Lung (tissue), 13 donors: Measurements from ENCODE around the gene LRSAM1. TPM values are rescaled to one million over a fixed set of nuclear protein-coding genes. Genes with fewer than 3 reads are reported as not detected.

Source experiments
- ATAC-seq: fragments of 200-7000 bp; cut with Tn5 transposase; one replicate; pipeline ENCODE4 v1.9.1; 2020; ENCODE audit warnings: moderate number of reproducible peaks; ENCODE audit not compliant: insufficient read depth, low FRiP score
- DNase-seq, 3 donors: peaks; one replicate each; pipeline ENCODE4 v3.0.0-alpha.2; 2013 to 2017
- H3K27ac ChIP-seq, 2 donors: one replicate each; pipeline ENCODE4 v1.5.1; 2013; ENCODE audit warnings: mild to moderate bottlenecking in 2 of 2, moderate library complexity in 2 of 2, control low read depth in 1 of 2, inconsistent platforms in 1 of 2, low read depth in 1 of 2, low read length in 1 of 2
- H3K27me3 ChIP-seq, 3 donors: one replicate each; pipeline ENCODE4 v1.5.1; 2013; ENCODE audit warnings: low read length in 2 of 3; ENCODE audit not compliant: control insufficient read depth in 3 of 3, insufficient read depth in 3 of 3
- H3K36me3 ChIP-seq, 4 donors: one replicate each; pipeline ENCODE4 v1.5.1; 2013; ENCODE audit warnings: low read length in 4 of 4, mild to moderate bottlenecking in 1 of 4, moderate library complexity in 1 of 4; ENCODE audit not compliant: control insufficient read depth in 4 of 4, insufficient read depth in 4 of 4
- H3K4me1 ChIP-seq, 5 donors: one replicate each; pipeline ENCODE4 v1.5.1; 2013; ENCODE audit warnings: low read length in 5 of 5, mild to moderate bottlenecking in 2 of 5, moderate library complexity in 1 of 5; ENCODE audit not compliant: control insufficient read depth in 5 of 5, insufficient read depth in 5 of 5
- H3K4me3 ChIP-seq: one replicate; pipeline ENCODE4 v1.5.1; 2013; ENCODE audit warnings: mild to moderate bottlenecking, control low read depth, moderate library complexity
- H3K9ac ChIP-seq, 2 donors: one replicate each; pipeline ENCODE4 v1.5.1; 2013; ENCODE audit warnings: low read length in 2 of 2, control low read depth in 1 of 2; ENCODE audit not compliant: insufficient read depth in 1 of 2
- H3K9me3 ChIP-seq, 4 donors: one replicate each; pipeline ENCODE4 v1.5.1; 2013; ENCODE audit warnings: low read length in 3 of 4, mild to moderate bottlenecking in 1 of 4, moderate library complexity in 1 of 4; ENCODE audit not compliant: control insufficient read depth in 4 of 4, insufficient read depth in 3 of 4
- WGBS, 2 donors: extraction: QIAGEN DNeasy Blood & Tissue Kit; methylation state at CpG; one replicate each; pipeline ENCODE4 v1.1.7; 2013; 5-methylcytosine and 5-hydroxymethylcytosine counted together
- polyA plus RNA-seq, 2 donors: library from polyadenylated mRNA; stranded (reverse); fragments of 200-250 nt; gene quantifications; one replicate each; pipeline ENCODE4 v1.2.1, GENCODE V29; 2013
- small RNA-seq: library from RNA; depleted of rRNA; stranded (forward); fragments of <200 nt; gene quantifications from one replicate; pipeline ENCODE3, GENCODE V24; 2014; ENCODE audit warnings: low replicate concordance
- total RNA-seq, 2 donors: library from RNA; depleted of rRNA in 1 of 2; stranded (reverse); fragments of >200 nt in 1 of 2; gene quantifications; one replicate each; pipeline ENCODE4 v1.2.1, GENCODE V29; 2014 to 2021
- TF ChIP-seq, protein P1 (sequence below): IDR thresholded peaks from 2 replicates; pipeline ENCODE4 v1.5.1; 2012; ENCODE audit warnings: mild to moderate bottlenecking; ENCODE audit errors: control extremely low read depth, extremely low read depth
- donor health status: control.
- donor health status: control.
- donor health status: Bipolar disorder and iron deficiency.
- donor health status: healthy.
- donor health status: DM: yes; HTN: yes; CAD: no.

Gene LRSAM1
- total and polyA plus RNA-seq, 4 donors = 13.5 to 24.5 (median 18.0) TPM

DNA sequence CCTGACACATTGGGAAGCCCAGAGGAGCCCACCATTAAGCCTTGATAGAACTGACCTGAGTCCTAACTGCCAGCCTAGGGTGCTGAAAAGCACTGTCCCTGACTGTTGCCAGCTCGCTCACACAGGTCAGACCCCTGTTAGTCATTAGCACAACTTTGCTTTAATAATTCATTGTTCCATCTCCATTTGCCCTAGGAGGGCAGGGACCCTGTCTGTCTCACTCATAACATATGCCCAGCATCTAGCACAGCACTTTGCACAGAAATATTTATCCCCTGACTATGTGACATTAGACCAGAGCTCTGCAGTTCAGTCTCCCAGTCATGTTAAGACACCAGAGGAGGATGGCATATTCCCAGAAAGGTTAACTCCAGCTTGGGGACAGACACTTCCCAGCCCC lies 99.0 kb downstream of the LRSAM1 start:
- WGBS, 2 donors = 97 to 100% methylated on average over 1 of the region's 1 CpG
- Histone ChIP-seq H3K9ac (no peak overlapping the region), H3K27me3 (no peaks in the 10 kb centered on the region), H3K36me3 (peaks cover 0 to 8% (median 1%) of the 10 kb centered on the region in 4 donors), H3K4me3 (no peak overlapping the region), H3K27ac (peak overlapping the region in 1 of 2 donors; percentile 46), H3K4me1 (peaks cover 2 to 54% (median 10%) of the 10 kb centered on the region in 5 donors), H3K9me3 (peaks cover 0 to 1% (median 0%) of the 10 kb centered on the region in 4 donors)
- DNase-seq = no peak
- TF ChIP-seq, protein P1, sequence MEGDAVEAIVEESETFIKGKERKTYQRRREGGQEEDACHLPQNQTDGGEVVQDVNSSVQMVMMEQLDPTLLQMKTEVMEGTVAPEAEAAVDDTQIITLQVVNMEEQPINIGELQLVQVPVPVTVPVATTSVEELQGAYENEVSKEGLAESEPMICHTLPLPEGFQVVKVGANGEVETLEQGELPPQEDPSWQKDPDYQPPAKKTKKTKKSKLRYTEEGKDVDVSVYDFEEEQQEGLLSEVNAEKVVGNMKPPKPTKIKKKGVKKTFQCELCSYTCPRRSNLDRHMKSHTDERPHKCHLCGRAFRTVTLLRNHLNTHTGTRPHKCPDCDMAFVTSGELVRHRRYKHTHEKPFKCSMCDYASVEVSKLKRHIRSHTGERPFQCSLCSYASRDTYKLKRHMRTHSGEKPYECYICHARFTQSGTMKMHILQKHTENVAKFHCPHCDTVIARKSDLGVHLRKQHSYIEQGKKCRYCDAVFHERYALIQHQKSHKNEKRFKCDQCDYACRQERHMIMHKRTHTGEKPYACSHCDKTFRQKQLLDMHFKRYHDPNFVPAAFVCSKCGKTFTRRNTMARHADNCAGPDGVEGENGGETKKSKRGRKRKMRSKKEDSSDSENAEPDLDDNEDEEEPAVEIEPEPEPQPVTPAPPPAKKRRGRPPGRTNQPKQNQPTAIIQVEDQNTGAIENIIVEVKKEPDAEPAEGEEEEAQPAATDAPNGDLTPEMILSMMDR = no peak
- no peak for ATAC-seq

DNA sequence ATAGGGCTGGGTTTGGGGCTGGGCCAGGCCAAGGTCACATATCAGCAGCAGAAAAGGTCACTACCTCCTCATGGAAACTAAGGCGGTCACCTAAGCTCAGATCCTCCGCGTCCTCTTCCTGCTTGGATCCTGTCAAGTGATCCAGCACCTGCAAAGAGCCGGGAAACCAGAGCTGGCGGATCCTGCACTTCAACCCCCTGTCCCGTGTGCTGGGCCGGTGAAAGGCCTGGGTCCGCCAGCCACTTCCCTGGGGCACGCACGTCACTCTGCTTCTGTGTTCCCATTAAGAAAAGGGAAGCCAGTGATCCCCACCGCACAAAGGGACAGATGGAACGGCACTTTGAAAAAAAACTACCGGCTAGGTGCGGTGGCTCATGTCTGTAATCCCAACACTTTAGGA lies 99.4 kb downstream of the LRSAM1 start:
- no peak overlapping the region for H3K4me3 ChIP-seq
- H3K9ac ChIP-seq = no peak overlapping the region
- peaks cover 6 to 56% (median 10%) of the 10 kb centered on the region in 5 donors for H3K4me1 ChIP-seq
- peaks cover 0 to 8% (median 1%) of the 10 kb centered on the region in 4 donors for H3K36me3 ChIP-seq
- H3K27me3 ChIP-seq = no peaks in the 10 kb centered on the region
- TF ChIP-seq, protein P1 = no peak
- no peak for DNase-seq
- H3K27ac ChIP-seq = peak overlapping the region in 1 of 2 donors; percentile 46
- 56 to 68% methylated on average over 14 of the region's 14 CpGs for WGBS, 2 donors
- H3K9me3 ChIP-seq = peaks cover 0 to 1% (median 0%) of the 10 kb centered on the region in 4 donors
- no peak for ATAC-seq

Small RNA genes within 50 kb of the gene (small RNA-seq; reads per million reads assigned to genes)
- gene RF00019 (not detected), gene SNORA65 (124 reads per million, percentile 98 among the genes with 10 or more reads in this experiment)

Other genes starting within 250 kb of the LRSAM1 start
- gene GARNL3, start 186.7 kb upstream of the LRSAM1 start, total RNA-seq = 10 to 100 TPM in 1 of 2 donors, 1 to 10 TPM in 1; 6.9 to 31.1 TPM
- gene GARNL3, start 186.7 kb upstream of the LRSAM1 start, polyA plus RNA-seq = 1 to 10 TPM; 1.5 to 1.8 TPM
- gene SLC2A8, start 54.3 kb upstream of the LRSAM1 start, total RNA-seq = 10 to 100 TPM in 1 of 2 donors, 1 to 10 TPM in 1; 8.9 to 18.8 TPM
- 10 to 100 TPM; 14.7 to 17.9 TPM for gene SLC2A8, start 54.3 kb upstream of the LRSAM1 start, polyA plus RNA-seq
- 1 to 10 TPM; 8.7 to 9.3 TPM for gene ZNF79, start 27.1 kb upstream of the LRSAM1 start, total RNA-seq
- 1 to 10 TPM; 3.1 TPM for gene ZNF79, start 27.1 kb upstream of the LRSAM1 start, polyA plus RNA-seq
- gene RPL12, start 104 bp upstream of the LRSAM1 start, total RNA-seq = 1,000 to 10,000 TPM in 1 of 2 donors, 100 to 1,000 TPM in 1; 768 to 1,125 TPM
- 1,000 to 10,000 TPM; 2,042 to 5,137 TPM for gene RPL12, start 104 bp upstream of the LRSAM1 start, polyA plus RNA-seq
- 10 to 100 TPM; 61.5 to 65.8 TPM for gene STXBP1, start 160.8 kb downstream of the LRSAM1 start, total RNA-seq
- gene STXBP1, start 160.8 kb downstream of the LRSAM1 start, polyA plus RNA-seq = 10 to 100 TPM; 19.2 to 32.0 TPM